Prostate gland (tissue), 2 donors: ENCODE data around the gene CACNA1D.

Source experiments
- POLR2A ChIP-seq: fragments of 450-650 bp; IDR thresholded peaks from one replicate; pipeline ENCODE4 v1.6.1; 2016; ENCODE audit warnings: antibody characterized with exemption, mild to moderate bottlenecking
- TF ChIP-seq, protein P1 (sequence below), 4 experiments: fragments of 200-600 bp in 2 of 4; fragments of 450-650 bp in 2 of 4; sonication (generic) in 2 of 4; IDR thresholded peaks; 1 replicate in 3 of 4; 2 replicates in 1 of 4; pipeline ENCODE4 v1.5.1; 2016 to 2019; ENCODE audit warnings: antibody characterized with exemption in 4 of 4, mild to moderate bottlenecking in 2 of 4, moderate library complexity in 2 of 4

DNA sequence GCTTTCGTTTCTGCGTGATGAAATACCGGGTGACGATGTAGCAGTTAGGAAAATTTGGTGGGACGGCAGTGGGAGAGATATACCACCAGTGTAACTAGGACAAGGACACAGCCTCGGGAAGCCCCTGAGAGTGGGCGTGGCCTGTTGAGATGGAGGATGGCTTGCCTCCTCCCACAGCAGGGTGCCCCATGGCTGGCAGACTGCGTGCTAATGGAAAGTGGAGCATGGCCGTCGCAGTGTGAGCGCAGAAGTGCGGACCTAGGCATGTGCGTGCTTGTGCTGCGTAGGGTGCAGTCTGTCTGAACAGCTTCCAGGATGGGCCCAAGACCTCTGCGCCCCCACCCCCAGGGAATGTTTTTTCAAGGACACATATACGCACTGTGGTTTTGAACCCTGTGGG lies 295.0 kb downstream of the CACNA1D start:
- no peak for TF ChIP-seq POLR2A
- TF ChIP-seq, protein P1, sequence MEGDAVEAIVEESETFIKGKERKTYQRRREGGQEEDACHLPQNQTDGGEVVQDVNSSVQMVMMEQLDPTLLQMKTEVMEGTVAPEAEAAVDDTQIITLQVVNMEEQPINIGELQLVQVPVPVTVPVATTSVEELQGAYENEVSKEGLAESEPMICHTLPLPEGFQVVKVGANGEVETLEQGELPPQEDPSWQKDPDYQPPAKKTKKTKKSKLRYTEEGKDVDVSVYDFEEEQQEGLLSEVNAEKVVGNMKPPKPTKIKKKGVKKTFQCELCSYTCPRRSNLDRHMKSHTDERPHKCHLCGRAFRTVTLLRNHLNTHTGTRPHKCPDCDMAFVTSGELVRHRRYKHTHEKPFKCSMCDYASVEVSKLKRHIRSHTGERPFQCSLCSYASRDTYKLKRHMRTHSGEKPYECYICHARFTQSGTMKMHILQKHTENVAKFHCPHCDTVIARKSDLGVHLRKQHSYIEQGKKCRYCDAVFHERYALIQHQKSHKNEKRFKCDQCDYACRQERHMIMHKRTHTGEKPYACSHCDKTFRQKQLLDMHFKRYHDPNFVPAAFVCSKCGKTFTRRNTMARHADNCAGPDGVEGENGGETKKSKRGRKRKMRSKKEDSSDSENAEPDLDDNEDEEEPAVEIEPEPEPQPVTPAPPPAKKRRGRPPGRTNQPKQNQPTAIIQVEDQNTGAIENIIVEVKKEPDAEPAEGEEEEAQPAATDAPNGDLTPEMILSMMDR (IDR thresholded peaks at IDR 0.05): no peak
